GM12873 (cell line): ENCODE data around the gene ATOX1.

Experiments
- TF ChIP-seq, protein P1 (sequence below): IDR thresholded peaks from 2 replicates; pipeline ENCODE4 v1.5.1; 2012; ENCODE audit warnings: low read depth, mild to moderate bottlenecking, moderate library complexity, low read length, control low read depth; ENCODE audit not compliant: insufficient read depth; ENCODE audit errors: missing control alignments

Gene ATOX1

GRCh38 chr5:151758430-151759241 lies at the start of gene ATOX1:
Gene ATOX1, minus strand, starts transcription at chr5:151758631. Its CDS starts 80 bp downstream, at chr5:151758551.
- TF ChIP-seq, protein P1, sequence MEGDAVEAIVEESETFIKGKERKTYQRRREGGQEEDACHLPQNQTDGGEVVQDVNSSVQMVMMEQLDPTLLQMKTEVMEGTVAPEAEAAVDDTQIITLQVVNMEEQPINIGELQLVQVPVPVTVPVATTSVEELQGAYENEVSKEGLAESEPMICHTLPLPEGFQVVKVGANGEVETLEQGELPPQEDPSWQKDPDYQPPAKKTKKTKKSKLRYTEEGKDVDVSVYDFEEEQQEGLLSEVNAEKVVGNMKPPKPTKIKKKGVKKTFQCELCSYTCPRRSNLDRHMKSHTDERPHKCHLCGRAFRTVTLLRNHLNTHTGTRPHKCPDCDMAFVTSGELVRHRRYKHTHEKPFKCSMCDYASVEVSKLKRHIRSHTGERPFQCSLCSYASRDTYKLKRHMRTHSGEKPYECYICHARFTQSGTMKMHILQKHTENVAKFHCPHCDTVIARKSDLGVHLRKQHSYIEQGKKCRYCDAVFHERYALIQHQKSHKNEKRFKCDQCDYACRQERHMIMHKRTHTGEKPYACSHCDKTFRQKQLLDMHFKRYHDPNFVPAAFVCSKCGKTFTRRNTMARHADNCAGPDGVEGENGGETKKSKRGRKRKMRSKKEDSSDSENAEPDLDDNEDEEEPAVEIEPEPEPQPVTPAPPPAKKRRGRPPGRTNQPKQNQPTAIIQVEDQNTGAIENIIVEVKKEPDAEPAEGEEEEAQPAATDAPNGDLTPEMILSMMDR = peak; percentile 14

DNA sequence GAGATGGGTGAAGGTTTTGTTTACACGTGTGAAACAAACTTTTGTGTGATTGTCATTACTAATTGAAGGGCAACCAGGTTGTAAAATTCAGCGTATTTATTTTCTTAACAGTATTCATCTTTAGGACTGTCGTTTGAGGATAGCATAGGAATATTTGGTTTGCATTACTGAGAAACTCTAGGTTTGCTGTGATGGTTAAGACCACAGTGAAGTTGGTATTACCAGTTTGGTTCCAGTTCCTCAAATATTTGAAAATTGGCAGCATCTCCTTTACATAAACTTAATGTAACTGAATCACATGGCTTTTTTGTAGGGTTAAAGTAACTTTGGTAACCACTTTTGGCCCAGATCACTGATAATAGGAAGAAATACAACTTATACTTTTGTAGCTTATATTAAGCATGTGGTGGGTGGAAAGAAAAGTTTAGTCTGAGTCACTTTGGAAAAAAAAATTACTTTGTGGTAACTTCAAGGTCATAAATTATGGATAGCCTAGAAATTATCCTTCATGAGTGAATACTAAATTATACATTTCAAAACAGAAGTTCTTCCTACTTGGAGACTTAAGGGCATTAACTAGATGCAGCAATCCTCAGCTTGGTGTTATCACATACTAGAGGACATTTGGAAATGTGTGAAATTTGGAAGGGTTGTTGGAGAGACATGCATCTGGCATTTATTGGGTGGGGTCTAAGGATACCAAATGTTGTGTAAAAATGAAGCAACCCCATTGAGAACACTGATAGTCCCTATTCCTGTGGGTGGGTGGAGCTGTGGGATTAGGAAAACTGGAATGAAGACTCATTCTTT lies 47.2 kb upstream of the ATOX1 start:
- TF ChIP-seq, protein P1 = no peak

GRCh38 chr5:151800532-151800931 lies 42.1 kb upstream of the ATOX1 start:
- TF ChIP-seq, protein P1 = no peak

DNA sequence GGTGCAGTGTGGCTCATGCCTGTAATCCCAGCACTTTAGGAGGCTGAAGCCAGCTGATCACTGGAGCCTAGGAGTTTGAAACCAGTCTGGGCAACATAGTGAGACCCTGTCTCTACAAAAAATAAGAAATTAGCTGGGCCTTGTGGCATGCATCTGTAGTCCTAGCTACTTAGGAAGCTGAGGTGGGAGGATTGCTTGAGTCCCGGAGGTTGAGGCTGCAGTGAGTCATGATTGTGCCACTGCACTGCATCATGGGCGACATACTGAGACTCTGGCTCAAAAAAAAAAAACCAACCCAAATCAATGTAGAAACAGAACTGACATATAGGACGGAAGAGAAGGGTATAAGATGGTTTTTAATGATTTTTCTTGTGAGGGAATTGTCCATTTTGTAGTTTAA lies 41.0 kb upstream of the ATOX1 start:
- TF ChIP-seq, protein P1 = no peak

DNA sequence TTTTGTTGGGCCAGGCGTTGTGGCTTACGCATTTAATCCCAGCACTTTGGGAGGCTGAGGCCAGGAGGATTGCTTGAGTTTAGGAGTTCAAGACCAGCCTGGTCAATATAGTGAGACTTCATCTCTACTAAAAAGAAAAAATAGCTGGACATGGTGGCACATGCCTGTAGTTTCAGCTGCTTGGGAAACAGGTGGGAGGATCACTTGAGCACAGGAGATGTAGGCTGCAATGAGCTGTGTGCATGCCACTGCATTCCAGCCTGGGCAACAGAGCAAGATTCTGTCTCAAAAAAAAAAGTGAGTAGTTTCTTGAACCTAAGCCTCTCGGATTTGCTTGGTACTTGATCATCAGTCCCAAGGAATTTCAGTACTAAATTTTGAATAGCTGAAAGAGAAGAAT lies 40.2 kb upstream of the ATOX1 start:
- TF ChIP-seq, protein P1 = no peak

DNA sequence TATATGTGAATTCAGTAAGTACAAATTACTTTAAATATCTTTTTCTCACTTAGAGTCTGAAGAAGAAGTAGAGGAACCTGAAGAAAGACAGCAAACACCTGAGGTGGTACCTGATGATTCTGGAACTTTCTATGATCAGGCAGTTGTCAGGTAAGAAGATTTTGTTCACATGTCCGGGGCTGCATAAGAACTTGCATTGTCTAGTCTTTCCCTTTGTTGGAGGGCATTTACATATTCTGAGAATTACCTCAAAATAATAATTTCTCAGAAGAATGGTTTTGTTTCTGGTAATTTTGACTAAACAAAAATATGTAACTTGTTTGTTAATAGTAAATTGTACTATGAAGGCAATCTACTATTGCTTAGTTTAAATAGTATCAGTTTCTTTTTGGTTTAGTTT lies 37.0 kb upstream of the ATOX1 start:
- TF ChIP-seq, protein P1 = no peak

GRCh38 chr5:151793358-151793757 lies 34.9 kb upstream of the ATOX1 start:
- TF ChIP-seq, protein P1 = no peak
